ENCODE data around the gene NEGR1.

NEGR1 gene

DNA sequence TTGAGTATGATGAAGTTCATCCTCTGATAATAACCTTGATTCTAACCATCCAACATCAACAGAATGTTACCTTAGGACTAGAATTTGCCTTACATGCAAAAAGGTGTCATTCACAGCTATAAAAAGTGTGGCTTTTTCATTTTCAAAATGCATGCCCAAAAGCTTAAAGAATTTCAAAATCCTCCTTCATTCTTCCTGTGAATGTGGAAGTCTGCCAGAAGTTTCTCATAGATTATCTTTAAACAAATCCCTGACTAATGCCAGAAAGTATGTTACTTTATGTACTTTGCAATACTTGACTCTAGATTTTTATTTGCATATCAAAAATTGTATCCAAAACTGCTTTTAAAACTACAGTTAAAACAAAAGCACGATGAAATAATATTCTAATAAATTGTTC, 930.9 kb downstream of the NEGR1 start:
- no peak overlapping the region for H3K27ac ChIP-seq
- TF ChIP-seq, protein P1, sequence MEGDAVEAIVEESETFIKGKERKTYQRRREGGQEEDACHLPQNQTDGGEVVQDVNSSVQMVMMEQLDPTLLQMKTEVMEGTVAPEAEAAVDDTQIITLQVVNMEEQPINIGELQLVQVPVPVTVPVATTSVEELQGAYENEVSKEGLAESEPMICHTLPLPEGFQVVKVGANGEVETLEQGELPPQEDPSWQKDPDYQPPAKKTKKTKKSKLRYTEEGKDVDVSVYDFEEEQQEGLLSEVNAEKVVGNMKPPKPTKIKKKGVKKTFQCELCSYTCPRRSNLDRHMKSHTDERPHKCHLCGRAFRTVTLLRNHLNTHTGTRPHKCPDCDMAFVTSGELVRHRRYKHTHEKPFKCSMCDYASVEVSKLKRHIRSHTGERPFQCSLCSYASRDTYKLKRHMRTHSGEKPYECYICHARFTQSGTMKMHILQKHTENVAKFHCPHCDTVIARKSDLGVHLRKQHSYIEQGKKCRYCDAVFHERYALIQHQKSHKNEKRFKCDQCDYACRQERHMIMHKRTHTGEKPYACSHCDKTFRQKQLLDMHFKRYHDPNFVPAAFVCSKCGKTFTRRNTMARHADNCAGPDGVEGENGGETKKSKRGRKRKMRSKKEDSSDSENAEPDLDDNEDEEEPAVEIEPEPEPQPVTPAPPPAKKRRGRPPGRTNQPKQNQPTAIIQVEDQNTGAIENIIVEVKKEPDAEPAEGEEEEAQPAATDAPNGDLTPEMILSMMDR (IDR thresholded peaks at IDR 0.05): no peak
- no peak for TF ChIP-seq ZFX (IDR thresholded peaks at IDR 0.05; ENCODE audit: borderline replicate concordance)

DNA sequence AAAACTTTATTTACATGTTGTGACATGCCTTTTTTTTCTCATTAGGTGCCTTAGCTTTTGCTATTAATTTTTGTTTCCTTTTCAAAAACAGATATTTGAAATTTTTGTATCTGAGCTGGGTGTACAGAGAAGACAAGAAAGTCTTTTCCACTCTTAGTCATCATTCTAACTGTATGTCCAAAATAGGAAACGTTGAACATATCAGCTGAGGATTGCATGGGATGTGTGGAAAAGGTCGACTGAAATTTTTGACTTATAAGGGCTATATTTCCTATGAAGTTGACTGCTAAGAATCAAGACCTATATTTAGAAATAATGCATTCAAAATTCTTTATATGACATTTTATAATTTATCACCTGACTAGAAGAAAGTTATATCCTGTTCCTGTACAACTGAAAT, 931.5 kb downstream of the NEGR1 start:
- no peak overlapping the region for H3K27ac ChIP-seq
- TF ChIP-seq, protein P1 (IDR thresholded peaks at IDR 0.05): no peak
- TF ChIP-seq ZFX (IDR thresholded peaks at IDR 0.05; ENCODE audit: borderline replicate concordance): no peak

DNA sequence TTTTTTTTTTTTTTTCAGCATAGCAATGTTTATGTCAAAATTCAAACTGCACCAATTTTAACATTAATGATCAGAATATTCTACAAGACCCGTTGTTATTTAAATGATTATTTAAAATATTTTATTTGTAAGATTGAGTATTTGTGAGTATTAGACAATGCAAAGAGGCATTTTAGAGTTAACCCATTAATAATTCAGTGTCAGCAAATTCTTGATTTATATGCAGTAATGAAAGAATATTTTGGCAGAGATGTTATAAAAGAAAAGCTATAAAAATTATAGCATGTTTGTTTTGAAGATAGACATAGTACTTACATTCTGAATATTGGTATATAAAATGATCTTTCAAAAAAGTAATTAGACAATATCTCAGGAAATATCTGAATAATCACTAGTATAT, 932.0 kb downstream of the NEGR1 start:
- no peak overlapping the region for H3K27ac ChIP-seq
- TF ChIP-seq ZFX (IDR thresholded peaks at IDR 0.05; ENCODE audit: borderline replicate concordance): no peak
- TF ChIP-seq, protein P1 (IDR thresholded peaks at IDR 0.05): no peak

Measured in 22Rv1 (cell line).